ENCODE data around the gene AK8.

DNA sequence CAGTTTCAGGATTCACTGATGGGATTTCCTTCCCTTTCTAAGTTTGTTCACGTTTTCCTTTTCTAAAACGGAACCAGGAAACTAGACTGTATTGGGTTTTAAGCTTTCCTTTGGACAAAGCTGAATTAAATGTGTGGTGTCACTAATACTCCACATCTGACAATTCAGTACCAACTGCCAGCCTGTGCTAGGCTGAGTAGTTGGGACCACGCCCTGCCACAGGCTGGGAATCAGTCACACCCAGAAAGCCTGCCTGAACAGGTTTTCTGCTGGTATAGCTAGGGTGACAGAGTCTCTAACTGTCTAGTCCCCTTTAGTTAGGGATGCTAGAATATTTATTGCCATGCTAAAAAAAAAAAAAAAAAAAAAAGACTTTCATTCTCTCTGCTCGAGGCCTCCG lies 16.3 kb upstream of the AK8 start:
- TF ChIP-seq, protein P1, sequence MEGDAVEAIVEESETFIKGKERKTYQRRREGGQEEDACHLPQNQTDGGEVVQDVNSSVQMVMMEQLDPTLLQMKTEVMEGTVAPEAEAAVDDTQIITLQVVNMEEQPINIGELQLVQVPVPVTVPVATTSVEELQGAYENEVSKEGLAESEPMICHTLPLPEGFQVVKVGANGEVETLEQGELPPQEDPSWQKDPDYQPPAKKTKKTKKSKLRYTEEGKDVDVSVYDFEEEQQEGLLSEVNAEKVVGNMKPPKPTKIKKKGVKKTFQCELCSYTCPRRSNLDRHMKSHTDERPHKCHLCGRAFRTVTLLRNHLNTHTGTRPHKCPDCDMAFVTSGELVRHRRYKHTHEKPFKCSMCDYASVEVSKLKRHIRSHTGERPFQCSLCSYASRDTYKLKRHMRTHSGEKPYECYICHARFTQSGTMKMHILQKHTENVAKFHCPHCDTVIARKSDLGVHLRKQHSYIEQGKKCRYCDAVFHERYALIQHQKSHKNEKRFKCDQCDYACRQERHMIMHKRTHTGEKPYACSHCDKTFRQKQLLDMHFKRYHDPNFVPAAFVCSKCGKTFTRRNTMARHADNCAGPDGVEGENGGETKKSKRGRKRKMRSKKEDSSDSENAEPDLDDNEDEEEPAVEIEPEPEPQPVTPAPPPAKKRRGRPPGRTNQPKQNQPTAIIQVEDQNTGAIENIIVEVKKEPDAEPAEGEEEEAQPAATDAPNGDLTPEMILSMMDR (IDR thresholded peaks at IDR 0.05), result no peak
- TF ChIP-seq POLR2A (IDR thresholded peaks at IDR 0.05), result no peak
